Caco-2 (cell line): Measurements from ENCODE around the gene HES2. TPM values are rescaled to one million over a fixed set of nuclear protein-coding genes. Genes with fewer than 3 reads are reported as not detected.

Source experiments
- BruUV-seq: library from RNA; stranded (reverse); fragments of 400-500 nt; replicated peaks from 2 replicates; lab custom pipeline; 2021; lab: Mats Ljungman, UMichigan
- CTCF ChIA-PET: fragments of 300-600 bp; sonication (Branson Sonifier 250); formaldehyde crosslinking; loops from one replicate; lab custom pipeline; 2022; ENCODE audit warnings: antibody characterized with exemption; lab: Charles Lee
- POLR2A ChIA-PET: fragments of 300-600 bp; sonication (Branson Sonifier 250); formaldehyde crosslinking; loops from one replicate; lab custom pipeline; 2022; ENCODE audit warnings: antibody characterized with exemption; lab: Charles Lee
- DNase-seq, 2 experiments: peaks; one replicate each; pipeline versions ENCODE4 v3.0.0 to v3.0.0-alpha.2; 2020 to 2022
- H3K27me3 ChIP-seq: replicated peaks from 2 replicates; pipeline ENCODE4 v1.6.0; 2011; ENCODE audit warnings: low read length; ENCODE audit not compliant: control insufficient read depth, insufficient read depth
- H3K36me3 ChIP-seq: 2 replicates; pipeline ENCODE4 v1.5.1; 2011; ENCODE audit warnings: low read length; ENCODE audit not compliant: control insufficient read depth, insufficient read depth
- H3K4me1 ChIP-seq: fragments of 250-450 bp; sonication (Bioruptor Pico); 2 replicates; pipeline ENCODE4 v1.5.1; 2020; ENCODE audit warnings: mild to moderate bottlenecking
- H3K4me3 ChIP-seq: 2 replicates; pipeline ENCODE4 v1.5.1; 2011; ENCODE audit warnings: low read depth, mild to moderate bottlenecking, control low read depth, low read length
- H3K9me3 ChIP-seq: fragments of 250-450 bp; sonication (Bioruptor Pico); 2 replicates; pipeline ENCODE4 v1.5.1; 2020; ENCODE audit warnings: mild to moderate bottlenecking, moderate library complexity
- H3K27ac Mint-ChIP-seq: one replicate; pipeline ENCODE4 v1.8.0; 2022; ENCODE audit warnings: mixed read lengths; ENCODE audit not compliant: unreplicated experiment
- H3K27me3 Mint-ChIP-seq: one replicate; pipeline ENCODE4 v1.8.0; 2022; ENCODE audit warnings: mixed read lengths; ENCODE audit not compliant: insufficient read depth, unreplicated experiment
- H3K36me3 Mint-ChIP-seq: one replicate; pipeline ENCODE4 v1.8.0; 2022; ENCODE audit warnings: mild to moderate bottlenecking, mixed read lengths; ENCODE audit not compliant: insufficient read depth, unreplicated experiment
- H3K4me1 Mint-ChIP-seq: one replicate; pipeline ENCODE4 v1.8.0; 2022; ENCODE audit warnings: low read depth, mixed read lengths; ENCODE audit not compliant: unreplicated experiment
- H3K4me3 Mint-ChIP-seq: one replicate; pipeline ENCODE4 v1.8.0; 2022; ENCODE audit warnings: mild to moderate bottlenecking, moderate library complexity, mixed read lengths; ENCODE audit not compliant: unreplicated experiment
- H3K9me3 Mint-ChIP-seq: one replicate; pipeline ENCODE4 v1.8.0; 2022; ENCODE audit warnings: mixed read lengths; ENCODE audit not compliant: unreplicated experiment
- intact Hi-C: fragments of 100-400 bp; cut with micrococcal nuclease; formaldehyde crosslinking; loops from one replicate; pipeline ENCODE4 v1.10.0; 2022; ENCODE audit not compliant: unreplicated experiment
- total RNA-seq: library from RNA; stranded (reverse); gene quantifications from 2 replicates; pipeline ENCODE4 v1.2.3, GENCODE V29; 2022
- TF ChIP-seq, protein P1 (sequence below), 2 experiments: fragments of 200-600 bp in 1 of 2; IDR thresholded peaks; 1 replicate in 1 of 2; 2 replicates in 1 of 2; pipeline versions ENCODE4 v1.5.1 to v1.8.0; 2011 to 2022; ENCODE audit warnings: antibody characterized with exemption in 1 of 2, control low read depth in 1 of 2, inconsistent platforms in 1 of 2, low read depth in 1 of 2, low read length in 1 of 2, mild to moderate bottlenecking in 1 of 2, moderate library complexity in 1 of 2; ENCODE audit not compliant: insufficient read depth in 1 of 2, severe bottlenecking in 1 of 2, unreplicated experiment in 1 of 2

The HES2 gene
- total RNA-seq, 1 experiment from 2014 or later: 0.91 TPM

DNA sequence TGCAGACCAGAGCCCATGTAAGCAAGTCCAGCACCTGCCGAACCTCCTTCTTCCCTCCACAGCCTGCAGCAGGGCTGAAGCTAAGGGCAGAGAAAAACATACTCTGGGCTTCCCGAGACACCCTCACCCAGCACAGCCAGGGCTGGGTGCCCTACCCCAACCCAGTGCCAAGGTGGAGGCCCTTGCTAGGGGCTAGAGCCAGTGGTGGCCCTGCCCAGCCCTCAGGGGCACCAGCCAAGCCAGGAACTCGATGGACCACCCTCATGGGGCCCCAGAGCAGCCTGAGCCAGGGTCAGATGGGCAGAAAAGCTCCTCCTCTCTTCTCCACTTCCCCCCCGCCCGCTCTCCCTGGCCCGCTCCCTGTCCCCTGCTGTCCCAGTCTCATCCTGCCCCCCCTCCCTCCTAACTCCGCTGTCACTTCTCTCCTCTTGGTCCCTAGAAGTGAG lies 30.3 kb upstream of the HES2 start:
- CTCF ChIA-PET: interaction anchor here (0.6 to 1.0 kb wide), 2 partner anchors 9 to 201 kb away, joined by 4 to 7 read pairs; no protein-coding TSS in a partner anchor
- POLR2A ChIA-PET: no interaction called here
- intact Hi-C loops: no loop called here
- no TSS peak for BruUV-seq
- no peaks in the 10 kb centered on the region for H3K27me3 Mint-ChIP-seq
- H3K4me1 Mint-ChIP-seq: peaks cover 9% of the 10 kb centered on the region
- no peak for DNase-seq
- H3K36me3 Mint-ChIP-seq: no peaks in the 10 kb centered on the region
- H3K9me3 Mint-ChIP-seq: no peaks in the 10 kb centered on the region
- TF ChIP-seq, protein P1, sequence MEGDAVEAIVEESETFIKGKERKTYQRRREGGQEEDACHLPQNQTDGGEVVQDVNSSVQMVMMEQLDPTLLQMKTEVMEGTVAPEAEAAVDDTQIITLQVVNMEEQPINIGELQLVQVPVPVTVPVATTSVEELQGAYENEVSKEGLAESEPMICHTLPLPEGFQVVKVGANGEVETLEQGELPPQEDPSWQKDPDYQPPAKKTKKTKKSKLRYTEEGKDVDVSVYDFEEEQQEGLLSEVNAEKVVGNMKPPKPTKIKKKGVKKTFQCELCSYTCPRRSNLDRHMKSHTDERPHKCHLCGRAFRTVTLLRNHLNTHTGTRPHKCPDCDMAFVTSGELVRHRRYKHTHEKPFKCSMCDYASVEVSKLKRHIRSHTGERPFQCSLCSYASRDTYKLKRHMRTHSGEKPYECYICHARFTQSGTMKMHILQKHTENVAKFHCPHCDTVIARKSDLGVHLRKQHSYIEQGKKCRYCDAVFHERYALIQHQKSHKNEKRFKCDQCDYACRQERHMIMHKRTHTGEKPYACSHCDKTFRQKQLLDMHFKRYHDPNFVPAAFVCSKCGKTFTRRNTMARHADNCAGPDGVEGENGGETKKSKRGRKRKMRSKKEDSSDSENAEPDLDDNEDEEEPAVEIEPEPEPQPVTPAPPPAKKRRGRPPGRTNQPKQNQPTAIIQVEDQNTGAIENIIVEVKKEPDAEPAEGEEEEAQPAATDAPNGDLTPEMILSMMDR (IDR thresholded peaks at IDR 0.05; ENCODE audit: insufficient read depth in 1 of 2, low read depth in 1 of 2, low read length in 1 of 2, severe bottlenecking in 1 of 2, unreplicated experiment in 1 of 2): no peak
- Histone ChIP-seq H3K27me3 (no peaks in the 10 kb centered on the region), H3K4me1 (peaks cover 7% of the 10 kb centered on the region), H3K9me3 (no peaks in the 10 kb centered on the region), H3K36me3 (no peaks in the 10 kb centered on the region), H3K4me3 (no peak overlapping the region)
- no peak overlapping the region for H3K4me3 Mint-ChIP-seq
- H3K27ac Mint-ChIP-seq: peak overlapping the region; percentile 67

DNA sequence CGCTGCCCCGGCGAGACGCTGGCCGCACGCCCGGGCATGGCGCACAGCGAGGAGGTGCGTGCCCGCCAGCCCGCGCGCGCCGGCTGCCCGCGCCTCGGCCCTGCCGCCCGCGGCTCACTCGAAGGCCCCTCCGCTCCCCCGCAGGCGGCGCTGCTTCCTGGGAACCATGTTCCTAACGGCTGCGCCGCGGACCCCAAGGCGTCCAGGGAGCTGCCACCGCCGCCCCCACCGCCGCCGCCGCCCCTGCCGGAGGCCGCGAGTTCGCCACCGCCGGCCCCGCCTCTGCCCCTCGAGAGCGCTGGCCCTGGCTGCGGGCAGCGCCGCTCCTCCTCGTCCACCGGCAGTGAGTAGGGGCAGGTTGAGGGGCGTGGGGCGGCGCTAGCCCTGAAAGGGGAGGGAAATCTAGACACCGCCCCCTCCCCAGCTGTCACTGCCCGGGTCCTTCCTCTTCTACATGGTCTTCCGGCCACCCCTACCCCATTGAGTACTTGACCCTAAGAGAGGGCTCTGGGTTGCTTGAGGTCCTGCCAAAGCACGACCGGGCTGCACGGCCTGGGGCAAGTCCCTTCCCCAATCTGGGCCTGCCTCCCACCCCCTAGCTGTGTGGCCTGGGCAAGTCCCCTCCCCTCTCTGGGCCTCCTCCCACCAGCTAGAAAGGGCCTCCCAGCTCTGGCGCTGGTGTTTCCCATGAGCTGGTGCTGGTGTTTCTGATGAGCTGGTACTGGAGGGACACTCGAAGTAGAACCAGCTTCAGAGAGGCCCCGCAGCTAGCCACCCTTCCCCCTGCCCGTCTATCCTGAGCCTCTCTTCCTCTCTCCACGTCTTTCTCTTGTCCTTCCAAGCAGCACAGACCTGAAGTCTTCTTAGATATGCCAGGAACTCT lies 29.3 kb upstream of the HES2 start:
- intact Hi-C loops: no loop called here
- Mint-ChIP-seq H3K4me3 (no peak overlapping the region), H3K9me3 (no peaks in the 10 kb centered on the region), H3K4me1 (peaks cover 9% of the 10 kb centered on the region), H3K27ac (no peak overlapping the region), H3K27me3 (no peaks in the 10 kb centered on the region), H3K36me3 (no peaks in the 10 kb centered on the region)
- TF ChIP-seq, protein P1 (IDR thresholded peaks at IDR 0.05; ENCODE audit: insufficient read depth in 1 of 2, low read depth in 1 of 2, low read length in 1 of 2, severe bottlenecking in 1 of 2, unreplicated experiment in 1 of 2): no peak
- no peak for DNase-seq
- H3K4me3 ChIP-seq: no peak overlapping the region
- CTCF ChIA-PET: interaction anchor here (1.0 kb wide), 1 partner anchor 8 kb away, joined by 7 read pairs; no protein-coding TSS in a partner anchor
- H3K4me1 ChIP-seq: peaks cover 7% of the 10 kb centered on the region
- no TSS peak for BruUV-seq
- H3K36me3 ChIP-seq: no peaks in the 10 kb centered on the region
- H3K27me3 ChIP-seq: no peaks in the 10 kb centered on the region
- POLR2A ChIA-PET: no interaction called here
- no peaks in the 10 kb centered on the region for H3K9me3 ChIP-seq

DNA sequence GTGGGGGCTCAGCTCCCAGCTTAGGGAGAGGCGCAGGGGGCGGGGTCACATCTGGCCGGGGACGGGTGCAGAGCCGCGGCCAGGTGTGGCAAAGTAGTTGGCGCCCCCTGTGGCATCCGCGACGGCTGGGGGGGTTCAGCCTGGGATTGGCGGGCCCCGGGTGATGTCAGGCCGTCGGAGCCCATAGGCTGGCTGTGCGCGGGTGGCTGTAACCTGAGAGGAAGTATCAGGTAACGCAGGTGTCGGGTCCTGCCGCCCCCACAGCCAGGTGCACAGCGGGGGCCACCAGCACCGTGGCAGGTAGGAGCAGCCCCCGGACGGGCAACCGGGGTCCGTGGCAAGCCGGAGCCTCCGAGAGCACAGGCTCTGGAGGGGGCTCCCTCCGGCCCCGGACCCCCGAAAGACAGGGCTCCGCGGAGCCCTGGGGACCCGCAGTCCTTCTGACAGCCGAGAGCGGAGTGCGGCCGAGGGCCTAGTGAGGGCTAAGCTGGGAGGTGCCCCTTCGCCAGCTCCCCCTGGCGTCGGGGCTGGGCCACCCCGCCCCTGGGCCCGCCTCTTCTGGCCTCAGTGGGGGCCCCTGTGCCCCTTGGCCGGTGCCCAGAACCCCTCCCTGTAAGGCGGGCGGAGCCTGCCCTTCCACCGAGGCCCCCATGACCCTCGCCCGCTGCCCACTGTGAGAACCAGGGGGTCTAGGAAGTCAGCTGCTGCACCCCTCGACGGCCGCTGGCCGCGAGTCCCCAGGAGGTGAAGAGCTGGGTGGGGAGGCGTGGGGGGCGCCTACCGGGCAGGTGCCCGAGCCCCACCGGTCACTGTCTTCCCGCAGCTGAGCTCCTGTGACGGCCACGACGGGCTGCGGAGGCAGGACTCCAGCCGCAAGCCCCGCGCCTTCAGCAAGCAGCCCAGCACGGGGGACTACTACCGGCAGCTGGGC lies 28.4 kb upstream of the HES2 start:
- Mint-ChIP-seq H3K9me3 (no peaks in the 10 kb centered on the region), H3K4me1 (peaks cover 9% of the 10 kb centered on the region), H3K4me3 (peak overlapping the region; percentile 40), H3K27ac (no peak overlapping the region), H3K36me3 (no peaks in the 10 kb centered on the region), H3K27me3 (no peaks in the 10 kb centered on the region)
- intact Hi-C loops: no loop called here
- POLR2A ChIA-PET: no interaction called here
- Histone ChIP-seq H3K36me3 (no peaks in the 10 kb centered on the region), H3K4me3 (no peak overlapping the region), H3K27me3 (no peaks in the 10 kb centered on the region), H3K9me3 (no peaks in the 10 kb centered on the region), H3K4me1 (peaks cover 7% of the 10 kb centered on the region)
- TF ChIP-seq, protein P1 (IDR thresholded peaks at IDR 0.05; ENCODE audit: insufficient read depth in 1 of 2, low read depth in 1 of 2, low read length in 1 of 2, severe bottlenecking in 1 of 2, unreplicated experiment in 1 of 2): no peak
- no TSS peak for BruUV-seq
- CTCF ChIA-PET: no interaction called here
- DNase-seq: no peak
